Erythroblast (primary cell): ENCODE measurements around the gene R3HDM2.

Source experiments
- DNase-seq, 2 experiments: peaks; one replicate each; lab custom pipeline; 2025; lab: John Stamatoyannopoulos, UW
- GATA1 ChIP-seq: IDR thresholded peaks from 2 replicates; pipeline ENCODE4 v1.6.1; 2011; ENCODE audit warnings: low read depth, mild to moderate bottlenecking, control low read depth, low read length, moderate library complexity
- POLR2A ChIP-seq: IDR thresholded peaks from 2 replicates; pipeline ENCODE4 v1.6.1; 2011; ENCODE audit warnings: mild to moderate bottlenecking, low read length

R3HDM2 gene

DNA sequence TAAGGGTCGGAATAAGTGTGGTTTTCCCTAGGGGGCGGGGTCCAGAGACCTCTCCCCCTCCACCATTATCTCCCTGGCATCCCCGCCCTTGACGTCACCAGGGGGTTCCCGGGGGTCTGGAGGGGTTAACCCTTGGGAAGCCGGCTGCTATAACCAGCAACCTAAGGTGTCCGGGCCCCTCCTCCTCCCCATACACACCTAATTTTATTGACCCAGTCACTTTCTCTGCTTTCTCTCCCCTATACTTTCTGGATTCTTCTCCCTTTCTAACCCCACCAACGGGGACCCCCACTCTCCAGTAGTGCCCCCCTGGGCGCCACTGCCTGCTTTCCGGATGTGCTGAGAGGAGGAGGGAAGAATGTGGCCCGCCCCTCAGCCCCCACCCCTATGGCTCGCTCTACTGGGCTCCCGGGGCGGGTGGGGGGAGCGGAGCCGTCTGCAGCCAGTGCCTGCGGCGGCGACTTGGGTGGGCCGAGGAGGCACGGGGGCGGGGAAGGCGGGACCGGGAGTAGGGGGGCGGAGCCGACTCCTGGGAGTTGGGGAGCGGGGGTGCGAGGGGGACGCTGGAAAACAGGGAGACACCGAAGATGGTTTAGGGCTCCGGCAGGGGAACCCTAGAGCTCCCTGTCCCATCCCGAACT, 30.6 kb upstream of the R3HDM2 start:
- DNase-seq: peak; percentile 40 to 59
- TF ChIP-seq POLR2A (no peak), GATA1 (no peak)

DNA sequence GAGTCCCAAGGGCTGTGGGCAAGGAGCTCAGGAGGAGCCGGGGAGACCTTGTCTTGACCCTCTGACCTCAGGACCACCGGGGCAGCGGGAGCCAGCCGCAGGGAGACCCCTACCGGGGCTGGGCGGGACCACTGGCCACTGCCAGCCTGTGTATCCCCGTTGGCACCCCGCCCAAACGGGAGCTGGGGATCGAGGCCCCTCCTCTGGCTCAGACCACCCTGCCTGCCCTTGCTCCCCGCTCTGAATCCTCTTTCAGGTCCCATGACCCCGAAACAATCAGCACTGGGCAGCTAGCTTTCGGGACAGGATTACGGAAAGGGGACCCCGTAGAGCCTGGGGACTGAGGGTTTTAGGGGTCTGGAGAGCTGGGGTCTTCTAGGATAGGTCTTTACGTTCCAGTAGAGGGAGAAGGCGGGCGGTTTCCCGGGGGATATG, 30.0 kb upstream of the R3HDM2 start:
- no peak for DNase-seq
- no peak for TF ChIP-seq GATA1
- TF ChIP-seq POLR2A: no peak

DNA sequence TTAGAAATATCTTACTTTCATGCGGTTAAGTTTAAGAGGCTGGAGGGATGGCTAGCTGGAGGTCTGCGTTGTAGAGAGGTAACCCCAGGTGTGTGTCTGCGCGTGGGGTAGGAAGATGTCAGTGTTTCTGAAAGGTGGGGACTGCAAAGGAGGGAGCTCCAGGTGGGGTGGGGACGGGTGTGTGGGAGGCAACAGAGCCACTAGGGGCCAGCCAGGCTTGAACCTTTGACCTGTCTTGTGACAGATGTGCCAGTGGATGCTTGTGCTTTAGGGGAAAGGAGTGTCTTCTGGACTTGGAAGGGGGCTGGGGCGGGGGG, 29.6 kb upstream of the R3HDM2 start:
- no peak for DNase-seq
- TF ChIP-seq GATA1 (no peak), POLR2A (no peak)

DNA sequence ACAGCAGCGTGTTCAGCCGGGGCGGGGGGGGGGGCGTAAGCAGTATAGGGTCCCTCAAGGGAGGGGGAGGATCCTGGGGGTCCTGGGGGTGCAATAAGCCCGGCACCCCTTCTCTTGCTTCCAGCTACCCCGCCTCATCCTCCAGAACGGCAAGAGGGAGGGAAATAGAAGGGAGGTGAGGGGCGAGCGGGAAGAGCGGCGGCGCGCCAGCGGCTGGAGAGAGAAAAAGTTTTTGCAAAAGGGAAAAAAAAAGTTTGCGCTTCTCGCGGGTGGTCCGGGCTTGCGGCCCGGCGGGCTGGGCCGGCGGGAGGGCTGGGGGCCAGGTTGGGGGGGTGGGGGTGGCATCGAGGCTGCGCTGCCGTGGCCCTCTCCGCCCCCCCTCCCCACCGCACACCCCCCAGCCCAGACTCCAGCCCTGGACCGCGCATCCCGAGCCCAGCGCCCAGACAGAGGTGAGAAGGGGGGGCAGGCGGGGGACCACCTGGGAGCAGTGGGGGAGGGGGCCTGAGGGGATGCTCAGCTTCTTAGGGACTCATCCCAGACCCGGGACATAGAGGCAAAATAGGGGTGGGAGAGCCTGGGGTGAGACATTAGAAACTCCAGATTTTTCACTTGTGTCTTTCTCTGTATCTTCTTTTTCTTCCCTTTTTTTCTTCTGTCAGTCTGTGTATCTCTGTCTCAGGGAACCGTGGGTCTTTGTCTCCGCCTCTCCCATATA, 29.1 kb upstream of the R3HDM2 start, which contains the start of gene GLI1:
Gene GLI1, plus strand, starts transcription at position 36 of the 718 bp plus-strand sequence. CDS start 3,907 bp downstream, outside the sequence.
- no peak for DNase-seq
- TF ChIP-seq GATA1 (no peak), POLR2A (no peak)

DNA sequence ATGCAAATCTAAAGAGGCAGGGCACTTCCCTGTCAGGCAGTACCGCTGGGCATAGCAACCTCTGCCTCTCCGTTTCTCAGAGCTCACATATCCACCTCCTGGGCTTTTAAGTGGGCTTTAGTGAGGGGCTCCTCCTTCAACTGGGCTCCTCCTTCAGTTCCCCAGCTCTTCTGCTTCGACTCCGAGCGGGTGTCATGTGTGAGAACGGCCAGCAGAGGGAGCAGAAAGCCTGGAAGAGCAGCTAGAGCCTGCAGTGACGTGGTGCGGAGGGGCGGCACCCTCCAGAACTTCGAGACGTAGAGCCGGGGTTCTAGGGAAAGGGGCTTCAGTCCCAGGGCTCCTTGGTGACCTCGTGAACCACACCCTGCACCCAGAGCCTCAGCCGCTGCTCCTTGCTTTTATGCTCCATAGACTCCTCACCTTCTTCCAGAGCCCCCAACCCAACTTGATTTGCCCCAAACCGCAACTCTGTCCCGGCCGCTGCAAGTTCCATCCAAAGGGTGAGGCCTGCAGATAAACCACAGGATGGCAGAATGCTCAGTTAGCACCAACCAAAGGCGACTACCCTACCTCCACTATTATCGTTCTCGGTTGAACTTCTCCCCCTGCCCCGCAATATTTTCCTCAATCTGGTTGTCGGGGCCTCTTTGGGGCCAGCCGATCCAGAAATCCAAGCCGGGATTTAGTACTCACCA, 28.4 kb upstream of the R3HDM2 start:
- no peak for TF ChIP-seq GATA1
- TF ChIP-seq POLR2A: no peak

DNA sequence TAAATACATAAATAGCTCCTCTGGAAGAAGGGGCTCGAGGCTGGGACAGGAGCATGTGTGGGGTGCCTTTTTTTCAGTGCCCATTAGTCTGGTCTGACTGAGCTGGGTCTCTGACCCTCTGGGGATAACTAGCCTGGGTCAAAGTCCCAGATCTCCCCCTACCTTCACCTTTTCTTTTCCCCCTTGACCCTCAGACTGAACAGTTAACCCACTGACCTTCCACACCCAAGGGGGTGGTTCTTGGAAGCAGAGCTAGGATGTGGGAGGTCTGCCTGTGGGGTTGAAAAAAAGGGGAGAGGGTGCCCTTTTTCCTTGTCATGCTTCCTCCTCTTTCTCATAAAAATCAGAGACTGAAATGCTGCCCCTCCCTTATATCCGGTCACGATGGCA, 27.8 kb upstream of the R3HDM2 start:
- TF ChIP-seq GATA1: no peak
- no peak for TF ChIP-seq POLR2A
- no peak for DNase-seq

More for the DNA sequence above, 28.4 kb upstream of the R3HDM2 start:
- DNase-seq: peak; percentile 92 to 96

DNA sequence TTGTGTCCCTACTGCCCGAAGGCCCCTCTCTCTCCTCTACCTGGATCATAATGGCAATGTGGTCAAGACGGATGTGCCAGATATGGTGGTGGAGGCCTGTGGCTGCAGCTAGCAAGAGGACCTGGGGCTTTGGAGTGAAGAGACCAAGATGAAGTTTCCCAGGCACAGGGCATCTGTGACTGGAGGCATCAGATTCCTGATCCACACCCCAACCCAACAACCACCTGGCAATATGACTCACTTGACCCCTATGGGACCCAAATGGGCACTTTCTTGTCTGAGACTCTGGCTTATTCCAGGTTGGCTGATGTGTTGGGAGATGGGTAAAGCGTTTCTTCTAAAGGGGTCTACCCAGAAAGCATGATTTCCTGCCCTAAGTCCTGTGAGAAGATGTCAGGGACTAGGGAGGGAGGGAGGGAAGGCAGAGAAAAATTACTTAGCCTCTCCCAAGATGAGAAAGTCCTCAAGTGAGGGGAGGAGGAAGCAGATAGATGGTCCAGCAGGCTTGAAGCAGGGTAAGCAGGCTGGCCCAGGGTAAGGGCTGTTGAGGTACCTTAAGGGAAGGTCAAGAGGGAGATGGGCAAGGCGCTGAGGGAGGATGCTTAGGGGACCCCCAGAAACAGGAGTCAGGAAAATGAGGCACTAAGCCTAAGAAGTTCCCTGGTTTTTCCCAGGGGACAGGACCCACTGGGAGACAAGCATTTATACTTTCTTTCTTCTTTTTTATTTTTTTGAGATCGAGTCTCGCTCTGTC, 26.1 kb upstream of the R3HDM2 start:
- TF ChIP-seq GATA1 (no peak), POLR2A (no peak)
- no peak for DNase-seq

DNA sequence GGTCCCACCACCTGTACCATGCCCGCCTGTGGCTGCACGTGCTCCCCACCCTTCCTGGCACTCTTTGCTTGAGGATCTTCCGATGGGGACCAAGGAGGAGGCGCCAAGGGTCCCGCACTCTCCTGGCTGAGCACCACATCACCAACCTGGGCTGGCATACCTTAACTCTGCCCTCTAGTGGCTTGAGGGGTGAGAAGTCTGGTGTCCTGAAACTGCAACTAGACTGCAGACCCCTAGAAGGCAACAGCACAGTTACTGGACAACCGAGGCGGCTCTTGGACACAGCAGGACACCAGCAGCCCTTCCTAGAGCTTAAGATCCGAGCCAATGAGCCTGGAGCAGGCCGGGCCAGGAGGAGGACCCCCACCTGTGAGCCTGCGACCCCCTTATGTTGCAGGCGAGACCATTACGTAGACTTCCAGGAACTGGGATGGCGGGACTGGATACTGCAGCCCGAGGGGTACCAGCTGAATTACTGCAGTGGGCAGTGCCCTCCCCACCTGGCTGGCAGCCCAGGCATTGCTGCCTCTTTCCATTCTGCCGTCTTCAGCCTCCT, 25.4 kb upstream of the R3HDM2 start:
- TF ChIP-seq POLR2A (no peak), GATA1 (no peak)
- DNase-seq: peak; percentile 47 to 65

DNA sequence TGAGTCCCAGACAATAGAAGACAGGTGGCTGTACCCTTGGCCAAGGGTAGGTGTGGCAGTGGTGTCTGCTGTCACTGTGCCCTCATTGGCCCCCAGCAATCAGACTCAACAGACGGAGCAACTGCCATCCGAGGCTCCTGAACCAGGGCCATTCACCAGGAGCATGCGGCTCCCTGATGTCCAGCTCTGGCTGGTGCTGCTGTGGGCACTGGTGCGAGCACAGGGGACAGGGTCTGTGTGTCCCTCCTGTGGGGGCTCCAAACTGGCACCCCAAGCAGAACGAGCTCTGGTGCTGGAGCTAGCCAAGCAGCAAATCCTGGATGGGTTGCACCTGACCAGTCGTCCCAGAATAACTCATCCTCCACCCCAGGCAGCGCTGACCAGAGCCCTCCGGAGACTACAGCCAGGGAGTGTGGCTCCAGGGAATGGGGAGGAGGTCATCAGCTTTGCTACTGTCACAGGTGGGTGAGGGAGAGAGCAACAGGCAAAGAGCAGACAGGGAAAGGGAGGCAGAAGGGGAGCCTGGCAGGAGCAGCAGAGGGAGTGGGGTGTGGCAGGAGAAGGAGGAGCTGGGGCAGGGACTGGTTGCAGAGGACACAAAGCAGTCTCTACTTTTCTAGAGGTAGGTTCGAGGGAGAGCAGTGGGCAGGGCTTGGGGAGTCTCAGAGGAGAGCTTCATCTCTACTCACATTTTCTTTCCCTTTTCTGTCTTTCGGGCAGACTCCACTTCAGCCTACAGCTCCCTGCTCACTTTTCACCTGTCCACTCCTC, 24.7 kb upstream of the R3HDM2 start:
- TF ChIP-seq GATA1: no peak
- TF ChIP-seq POLR2A: no peak
- no peak for DNase-seq

DNA sequence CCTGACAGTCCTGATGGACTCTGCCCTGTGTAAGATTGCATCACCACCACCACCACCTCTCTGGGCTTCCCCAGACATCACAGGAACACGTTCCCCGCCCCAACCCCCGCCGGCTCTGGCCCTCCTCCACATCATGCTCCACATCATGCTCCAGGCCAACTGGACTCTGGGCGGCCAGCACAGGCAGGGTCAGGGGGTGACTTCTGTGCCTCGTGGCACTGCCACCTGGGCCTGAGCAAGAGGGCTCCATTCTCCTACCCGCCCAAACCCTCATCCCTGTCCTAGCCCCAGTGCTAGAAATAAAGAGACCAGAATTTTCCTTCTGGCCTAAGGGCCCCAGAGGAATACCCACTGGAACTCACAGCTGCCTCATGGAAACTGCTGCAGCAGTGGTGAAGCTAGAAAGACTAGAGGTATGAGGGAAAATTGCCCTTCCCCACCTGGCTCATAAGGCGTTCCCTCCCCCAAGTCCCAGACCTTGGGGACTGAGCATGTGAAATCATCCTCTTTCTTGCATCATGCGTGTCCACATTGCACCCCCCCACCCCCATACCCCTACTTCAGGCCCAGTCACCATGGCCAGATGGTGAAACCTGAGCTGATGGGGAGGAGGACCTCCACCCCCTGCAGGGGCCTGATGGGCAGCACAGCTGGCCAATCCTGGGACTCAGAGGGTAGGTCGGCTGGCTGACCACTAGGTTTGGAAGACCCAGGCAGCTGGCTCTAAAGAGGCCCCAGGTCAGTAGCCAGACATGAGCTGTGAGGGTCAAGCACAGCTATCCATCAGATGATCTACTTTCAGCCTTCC, 23.9 kb upstream of the R3HDM2 start, which contains the start of gene INHBE:
Gene INHBE, plus strand, starts transcription at position 742 of the 808 bp plus-strand sequence. CDS start 230 bp downstream, outside the sequence.
- DNase-seq: peak; percentile 37 to 55
- TF ChIP-seq POLR2A: no peak
- no peak for TF ChIP-seq GATA1

DNA sequence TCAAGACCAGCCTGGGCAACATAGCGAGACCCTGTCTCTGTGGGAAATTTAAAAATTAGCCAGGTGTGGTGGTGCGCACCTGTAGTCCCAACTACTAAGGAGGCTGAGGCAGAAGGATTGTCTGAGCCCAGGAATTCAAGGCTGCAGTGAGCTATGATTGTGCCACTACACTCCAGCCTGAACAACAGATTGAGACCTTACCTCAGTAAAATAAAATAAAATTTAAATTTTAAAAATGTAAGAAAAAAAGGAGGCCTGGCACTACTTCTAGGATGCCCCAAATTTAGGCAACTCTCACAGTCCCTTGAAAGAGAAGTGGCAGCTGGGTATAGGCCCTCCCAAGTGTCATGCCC, 23.3 kb upstream of the R3HDM2 start:
- no peak for DNase-seq
- TF ChIP-seq GATA1: no peak
- no peak for TF ChIP-seq POLR2A

DNA sequence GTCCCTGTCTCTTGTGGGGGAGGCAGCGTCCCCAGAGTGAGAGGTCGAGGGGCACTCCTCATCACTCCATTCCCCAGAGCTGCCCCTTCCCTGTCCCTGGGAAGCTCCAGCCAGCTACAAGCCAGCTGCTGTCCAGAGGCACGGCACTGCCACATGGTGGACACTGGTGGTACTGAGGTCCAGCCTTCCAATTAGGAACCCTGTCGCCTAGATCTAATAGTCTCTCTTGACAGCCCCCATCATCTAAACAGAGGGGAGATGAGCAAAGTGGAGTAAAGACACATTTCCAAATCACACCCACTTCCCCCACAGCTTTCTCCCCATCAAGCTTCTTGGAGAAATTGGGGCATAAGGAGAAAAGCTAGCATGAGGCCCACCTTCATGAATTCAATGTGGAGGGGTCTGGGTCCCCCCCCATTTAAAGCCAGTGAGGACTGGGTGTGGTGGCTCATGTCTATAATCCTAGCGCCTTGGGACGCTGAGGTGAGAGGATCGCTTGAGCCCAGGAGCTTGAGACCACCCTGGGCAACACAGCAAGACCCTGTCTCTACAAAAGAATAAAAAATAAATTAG, 22.2 kb upstream of the R3HDM2 start:
- TF ChIP-seq POLR2A: no peak
- DNase-seq: peak; percentile 56 to 83
